OCI-LY1 (cell line): ENCODE results near the gene MARK3.

Experiments used
- EZH2 ChIP-seq: fragments of 200-600 bp; sonication (generic), shearing (Covaris generic); IDR thresholded peaks from 2 replicates; pipeline ENCODE4 v1.8.0; 2017; ENCODE audit warnings: borderline replicate concordance, mixed run types, mild to moderate bottlenecking, antibody characterized with exemption, low read length, moderate library complexity, mixed read lengths
- TF ChIP-seq, protein P1 (sequence below): fragments of 200-600 bp; sonication (generic), shearing (Covaris generic); IDR thresholded peaks from 2 replicates; pipeline ENCODE4 v1.5.1; 2017; ENCODE audit warnings: mild to moderate bottlenecking, antibody characterized with exemption, low read length, moderate library complexity, mixed read lengths

DNA sequence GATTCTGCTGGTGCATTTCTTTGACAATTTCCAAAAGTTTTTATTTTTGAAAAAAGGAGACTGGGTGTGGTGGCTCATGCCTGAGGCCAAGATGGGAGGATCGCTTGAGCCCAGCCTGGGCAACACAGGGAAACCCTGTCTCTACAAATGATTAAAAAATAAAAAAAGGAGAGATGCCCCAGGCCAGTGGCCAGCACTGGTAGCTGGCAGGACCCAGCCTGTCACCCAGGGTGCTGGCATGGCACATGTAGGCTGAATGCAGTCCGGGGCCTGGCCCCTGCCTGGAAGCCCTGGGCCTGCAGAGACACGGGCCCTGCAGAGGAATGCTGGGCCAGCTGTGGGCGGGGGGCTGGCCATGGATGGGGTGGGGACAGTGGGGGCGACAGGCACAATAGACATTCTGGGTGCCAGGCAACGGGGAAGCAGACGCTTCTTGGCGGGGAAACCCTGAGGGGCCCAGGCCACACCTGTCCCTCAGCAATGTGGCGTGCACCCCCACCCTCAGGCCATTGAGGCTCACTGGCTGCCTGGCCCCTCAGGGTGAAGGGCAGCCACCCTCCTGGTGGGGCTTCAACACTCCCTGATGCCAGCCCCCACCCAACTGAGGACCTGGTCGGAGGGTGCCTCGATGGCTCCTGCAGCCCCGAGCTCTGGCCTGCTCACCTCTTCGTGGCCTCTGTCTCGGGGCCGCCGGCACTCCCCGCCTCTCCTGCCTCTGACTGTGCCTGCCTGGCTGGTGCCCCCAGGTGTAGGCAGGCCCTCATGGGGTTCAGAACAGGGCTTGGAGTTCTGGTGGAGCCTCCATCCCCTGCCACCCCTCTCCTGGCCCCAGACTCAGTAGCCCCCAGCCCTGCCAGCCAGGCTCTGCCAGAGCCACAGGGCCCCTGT, 155.8 kb downstream of the MARK3 start:
- TF ChIP-seq, protein P1, sequence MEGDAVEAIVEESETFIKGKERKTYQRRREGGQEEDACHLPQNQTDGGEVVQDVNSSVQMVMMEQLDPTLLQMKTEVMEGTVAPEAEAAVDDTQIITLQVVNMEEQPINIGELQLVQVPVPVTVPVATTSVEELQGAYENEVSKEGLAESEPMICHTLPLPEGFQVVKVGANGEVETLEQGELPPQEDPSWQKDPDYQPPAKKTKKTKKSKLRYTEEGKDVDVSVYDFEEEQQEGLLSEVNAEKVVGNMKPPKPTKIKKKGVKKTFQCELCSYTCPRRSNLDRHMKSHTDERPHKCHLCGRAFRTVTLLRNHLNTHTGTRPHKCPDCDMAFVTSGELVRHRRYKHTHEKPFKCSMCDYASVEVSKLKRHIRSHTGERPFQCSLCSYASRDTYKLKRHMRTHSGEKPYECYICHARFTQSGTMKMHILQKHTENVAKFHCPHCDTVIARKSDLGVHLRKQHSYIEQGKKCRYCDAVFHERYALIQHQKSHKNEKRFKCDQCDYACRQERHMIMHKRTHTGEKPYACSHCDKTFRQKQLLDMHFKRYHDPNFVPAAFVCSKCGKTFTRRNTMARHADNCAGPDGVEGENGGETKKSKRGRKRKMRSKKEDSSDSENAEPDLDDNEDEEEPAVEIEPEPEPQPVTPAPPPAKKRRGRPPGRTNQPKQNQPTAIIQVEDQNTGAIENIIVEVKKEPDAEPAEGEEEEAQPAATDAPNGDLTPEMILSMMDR: no peak
- TF ChIP-seq EZH2: no peak
